Caco-2 (cell line): ENCODE results near the gene SLC1A6. TPM values are rescaled to one million over a fixed set of nuclear protein-coding genes. Genes with fewer than 3 reads are reported as not detected.

ENCODE experiments used
- BruUV-seq: library from RNA; stranded (reverse); fragments of 400-500 nt; replicated peaks from 2 replicates; lab custom pipeline; 2021; lab: Mats Ljungman, UMichigan
- CTCF ChIA-PET: fragments of 300-600 bp; sonication (Branson Sonifier 250); formaldehyde crosslinking; loops from one replicate; lab custom pipeline; 2022; ENCODE audit warnings: antibody characterized with exemption; lab: Charles Lee
- POLR2A ChIA-PET: fragments of 300-600 bp; sonication (Branson Sonifier 250); formaldehyde crosslinking; loops from one replicate; lab custom pipeline; 2022; ENCODE audit warnings: antibody characterized with exemption; lab: Charles Lee
- DNase-seq, 2 experiments: peaks; one replicate each; pipeline versions ENCODE4 v3.0.0 to v3.0.0-alpha.2; 2020 to 2022
- H3K27me3 ChIP-seq: replicated peaks from 2 replicates; pipeline ENCODE4 v1.6.0; 2011; ENCODE audit warnings: low read length; ENCODE audit not compliant: control insufficient read depth, insufficient read depth
- H3K36me3 ChIP-seq: 2 replicates; pipeline ENCODE4 v1.5.1; 2011; ENCODE audit warnings: low read length; ENCODE audit not compliant: control insufficient read depth, insufficient read depth
- H3K4me1 ChIP-seq: fragments of 250-450 bp; sonication (Bioruptor Pico); 2 replicates; pipeline ENCODE4 v1.5.1; 2020; ENCODE audit warnings: mild to moderate bottlenecking
- H3K4me3 ChIP-seq: 2 replicates; pipeline ENCODE4 v1.5.1; 2011; ENCODE audit warnings: low read depth, mild to moderate bottlenecking, control low read depth, low read length
- H3K9me3 ChIP-seq: fragments of 250-450 bp; sonication (Bioruptor Pico); 2 replicates; pipeline ENCODE4 v1.5.1; 2020; ENCODE audit warnings: mild to moderate bottlenecking, moderate library complexity
- H3K27ac Mint-ChIP-seq: one replicate; pipeline ENCODE4 v1.8.0; 2022; ENCODE audit warnings: mixed read lengths; ENCODE audit not compliant: unreplicated experiment
- H3K27me3 Mint-ChIP-seq: one replicate; pipeline ENCODE4 v1.8.0; 2022; ENCODE audit warnings: mixed read lengths; ENCODE audit not compliant: insufficient read depth, unreplicated experiment
- H3K36me3 Mint-ChIP-seq: one replicate; pipeline ENCODE4 v1.8.0; 2022; ENCODE audit warnings: mild to moderate bottlenecking, mixed read lengths; ENCODE audit not compliant: insufficient read depth, unreplicated experiment
- H3K4me1 Mint-ChIP-seq: one replicate; pipeline ENCODE4 v1.8.0; 2022; ENCODE audit warnings: low read depth, mixed read lengths; ENCODE audit not compliant: unreplicated experiment
- H3K4me3 Mint-ChIP-seq: one replicate; pipeline ENCODE4 v1.8.0; 2022; ENCODE audit warnings: mild to moderate bottlenecking, moderate library complexity, mixed read lengths; ENCODE audit not compliant: unreplicated experiment
- H3K9me3 Mint-ChIP-seq: one replicate; pipeline ENCODE4 v1.8.0; 2022; ENCODE audit warnings: mixed read lengths; ENCODE audit not compliant: unreplicated experiment
- intact Hi-C: fragments of 100-400 bp; cut with micrococcal nuclease; formaldehyde crosslinking; loops from one replicate; pipeline ENCODE4 v1.10.0; 2022; ENCODE audit not compliant: unreplicated experiment
- total RNA-seq: library from RNA; stranded (reverse); gene quantifications from 2 replicates; pipeline ENCODE4 v1.2.3, GENCODE V29; 2022
- TF ChIP-seq, protein P1 (sequence below), 2 experiments: fragments of 200-600 bp in 1 of 2; IDR thresholded peaks; 1 replicate in 1 of 2; 2 replicates in 1 of 2; pipeline versions ENCODE4 v1.5.1 to v1.8.0; 2011 to 2022; ENCODE audit warnings: antibody characterized with exemption in 1 of 2, control low read depth in 1 of 2, inconsistent platforms in 1 of 2, low read depth in 1 of 2, low read length in 1 of 2, mild to moderate bottlenecking in 1 of 2, moderate library complexity in 1 of 2; ENCODE audit not compliant: insufficient read depth in 1 of 2, severe bottlenecking in 1 of 2, unreplicated experiment in 1 of 2

The SLC1A6 gene
- total RNA-seq, 1 experiment from 2014 or later: not detected

DNA sequence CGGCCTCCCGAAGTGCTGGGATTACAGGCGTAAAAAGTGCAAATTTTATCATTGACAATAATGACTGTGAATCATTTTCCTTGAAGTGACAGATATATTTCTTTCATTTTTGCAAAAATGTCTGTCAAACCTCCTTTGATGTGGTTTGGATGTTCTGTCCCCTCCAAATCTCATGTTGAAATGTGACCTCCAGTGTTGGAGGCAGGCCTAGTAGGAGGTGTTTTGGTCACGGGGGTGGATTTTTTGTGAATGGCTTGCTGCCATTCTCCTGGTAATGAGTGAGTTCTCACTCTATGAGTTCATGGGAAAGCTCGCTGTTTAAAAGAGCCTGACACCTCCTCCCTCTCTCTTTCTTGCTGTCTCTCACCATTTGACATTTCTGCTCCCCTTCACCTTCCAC, 5.5 kb upstream of the SLC1A6 start:
- CTCF ChIA-PET: no interaction called here

DNA sequence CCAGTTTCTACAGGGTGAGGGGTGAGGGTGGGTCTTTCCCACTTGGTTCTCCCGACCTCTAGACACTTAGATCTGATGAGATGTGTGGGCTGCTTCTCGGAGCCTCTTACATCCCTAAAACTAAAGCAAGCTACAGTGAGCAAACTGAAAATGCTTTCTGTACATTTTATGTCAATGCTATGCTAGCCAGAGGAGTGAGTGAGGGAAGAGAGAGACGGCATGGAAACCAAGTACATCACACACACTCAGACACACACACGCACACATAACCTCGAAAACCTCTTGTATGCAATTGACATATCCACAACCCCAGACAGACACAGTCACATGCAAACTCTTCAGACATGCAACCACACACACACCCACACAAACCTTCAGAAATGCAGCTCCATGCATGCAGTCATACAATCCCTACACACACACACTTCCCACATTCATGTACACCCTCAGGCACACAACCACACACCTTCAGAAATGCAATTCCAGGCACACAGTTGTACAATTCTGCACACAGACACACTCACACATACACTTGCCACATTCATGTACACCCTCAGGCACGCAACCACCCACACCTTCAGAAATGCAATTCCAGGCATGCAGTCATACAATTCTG, 1.4 kb downstream of the SLC1A6 start:
- no peaks in the 10 kb centered on the region for H3K36me3 Mint-ChIP-seq
- H3K4me1 Mint-ChIP-seq: no peaks in the 10 kb centered on the region
- POLR2A ChIA-PET: no interaction called here
- H3K4me3 ChIP-seq: no peak overlapping the region
- no peaks in the 10 kb centered on the region for H3K9me3 ChIP-seq
- no TSS peak for BruUV-seq
- no peaks in the 10 kb centered on the region for H3K27me3 ChIP-seq
- H3K36me3 ChIP-seq: no peaks in the 10 kb centered on the region
- CTCF ChIA-PET: no interaction called here
- H3K4me1 ChIP-seq: no peaks in the 10 kb centered on the region
- no peak overlapping the region for H3K27ac Mint-ChIP-seq
- no peak overlapping the region for H3K4me3 Mint-ChIP-seq
- DNase-seq: no peak
- TF ChIP-seq, protein P1, sequence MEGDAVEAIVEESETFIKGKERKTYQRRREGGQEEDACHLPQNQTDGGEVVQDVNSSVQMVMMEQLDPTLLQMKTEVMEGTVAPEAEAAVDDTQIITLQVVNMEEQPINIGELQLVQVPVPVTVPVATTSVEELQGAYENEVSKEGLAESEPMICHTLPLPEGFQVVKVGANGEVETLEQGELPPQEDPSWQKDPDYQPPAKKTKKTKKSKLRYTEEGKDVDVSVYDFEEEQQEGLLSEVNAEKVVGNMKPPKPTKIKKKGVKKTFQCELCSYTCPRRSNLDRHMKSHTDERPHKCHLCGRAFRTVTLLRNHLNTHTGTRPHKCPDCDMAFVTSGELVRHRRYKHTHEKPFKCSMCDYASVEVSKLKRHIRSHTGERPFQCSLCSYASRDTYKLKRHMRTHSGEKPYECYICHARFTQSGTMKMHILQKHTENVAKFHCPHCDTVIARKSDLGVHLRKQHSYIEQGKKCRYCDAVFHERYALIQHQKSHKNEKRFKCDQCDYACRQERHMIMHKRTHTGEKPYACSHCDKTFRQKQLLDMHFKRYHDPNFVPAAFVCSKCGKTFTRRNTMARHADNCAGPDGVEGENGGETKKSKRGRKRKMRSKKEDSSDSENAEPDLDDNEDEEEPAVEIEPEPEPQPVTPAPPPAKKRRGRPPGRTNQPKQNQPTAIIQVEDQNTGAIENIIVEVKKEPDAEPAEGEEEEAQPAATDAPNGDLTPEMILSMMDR (IDR thresholded peaks at IDR 0.05; ENCODE audit: insufficient read depth in 1 of 2, low read depth in 1 of 2, low read length in 1 of 2, severe bottlenecking in 1 of 2, unreplicated experiment in 1 of 2): no peak
- peaks cover 13% of the 10 kb centered on the region for H3K27me3 Mint-ChIP-seq
- H3K9me3 Mint-ChIP-seq: no peaks in the 10 kb centered on the region
- intact Hi-C loops: no loop called here

More for the DNA sequence above, 5.5 kb upstream of the SLC1A6 start:
- POLR2A ChIA-PET: no interaction called here
- BruUV-seq: no TSS peak
- H3K4me3 Mint-ChIP-seq: no peak overlapping the region
- Histone ChIP-seq H3K4me1 (no peaks in the 10 kb centered on the region), H3K27me3 (no peaks in the 10 kb centered on the region), H3K9me3 (no peaks in the 10 kb centered on the region), H3K36me3 (no peaks in the 10 kb centered on the region), H3K4me3 (no peak overlapping the region)
- no peaks in the 10 kb centered on the region for H3K4me1 Mint-ChIP-seq
- no peak for DNase-seq
- intact Hi-C loops: no loop called here
- H3K27me3 Mint-ChIP-seq: peaks cover 11% of the 10 kb centered on the region
- H3K9me3 Mint-ChIP-seq: no peaks in the 10 kb centered on the region
- no peaks in the 10 kb centered on the region for H3K36me3 Mint-ChIP-seq
- TF ChIP-seq, protein P1 (IDR thresholded peaks at IDR 0.05; ENCODE audit: insufficient read depth in 1 of 2, low read depth in 1 of 2, low read length in 1 of 2, severe bottlenecking in 1 of 2, unreplicated experiment in 1 of 2): no peak
- no peak overlapping the region for H3K27ac Mint-ChIP-seq

DNA sequence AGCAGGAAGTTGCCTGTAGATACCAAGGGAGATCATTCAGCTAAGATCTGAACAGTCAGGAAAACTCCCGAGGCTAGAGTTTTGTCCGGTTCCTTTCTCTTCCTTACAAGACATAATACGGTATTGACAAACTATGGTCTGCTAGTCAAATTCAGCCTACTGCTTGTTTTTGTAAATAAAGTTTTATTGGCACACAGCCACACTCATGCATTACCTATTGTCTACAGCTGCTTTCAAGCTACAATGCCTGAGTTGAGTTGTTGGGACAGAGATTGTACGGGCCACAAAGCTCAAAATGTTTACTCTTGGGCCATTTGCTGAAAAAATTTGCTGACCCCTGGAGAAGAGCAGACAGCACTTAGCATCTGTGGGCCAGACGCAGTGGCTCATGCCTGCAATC, 2.5 kb downstream of the SLC1A6 start:
- H3K27ac Mint-ChIP-seq: no peak overlapping the region
- H3K4me1 ChIP-seq: no peaks in the 10 kb centered on the region
- H3K36me3 ChIP-seq: no peaks in the 10 kb centered on the region
- no TSS peak for BruUV-seq
- H3K27me3 ChIP-seq: no peaks in the 10 kb centered on the region
- H3K27me3 Mint-ChIP-seq: peaks cover 16% of the 10 kb centered on the region
- CTCF ChIA-PET: no interaction called here
- no peaks in the 10 kb centered on the region for H3K36me3 Mint-ChIP-seq
- no peak for DNase-seq
- no peaks in the 10 kb centered on the region for H3K9me3 ChIP-seq
- TF ChIP-seq, protein P1 (IDR thresholded peaks at IDR 0.05; ENCODE audit: insufficient read depth in 1 of 2, low read depth in 1 of 2, low read length in 1 of 2, severe bottlenecking in 1 of 2, unreplicated experiment in 1 of 2): no peak
- intact Hi-C loops: no loop called here
- POLR2A ChIA-PET: no interaction called here
- H3K4me3 Mint-ChIP-seq: no peak overlapping the region
- H3K4me3 ChIP-seq: no peak overlapping the region
- no peaks in the 10 kb centered on the region for H3K9me3 Mint-ChIP-seq
- no peaks in the 10 kb centered on the region for H3K4me1 Mint-ChIP-seq
